Measurements from ENCODE around the gene WASHC1. TPM values are rescaled to one million over a fixed set of nuclear protein-coding genes. Genes with fewer than 3 reads are reported as not detected.
"Not testable (repeated sequence)": the region's sequence is repeated elsewhere in the genome, so short reads cannot be mapped to it uniquely, and the experiment has no call there.

The WASHC1 gene
- polyA plus RNA-seq, result 10 to 100 TPM; 11.4 to 18.9 TPM

DNA sequence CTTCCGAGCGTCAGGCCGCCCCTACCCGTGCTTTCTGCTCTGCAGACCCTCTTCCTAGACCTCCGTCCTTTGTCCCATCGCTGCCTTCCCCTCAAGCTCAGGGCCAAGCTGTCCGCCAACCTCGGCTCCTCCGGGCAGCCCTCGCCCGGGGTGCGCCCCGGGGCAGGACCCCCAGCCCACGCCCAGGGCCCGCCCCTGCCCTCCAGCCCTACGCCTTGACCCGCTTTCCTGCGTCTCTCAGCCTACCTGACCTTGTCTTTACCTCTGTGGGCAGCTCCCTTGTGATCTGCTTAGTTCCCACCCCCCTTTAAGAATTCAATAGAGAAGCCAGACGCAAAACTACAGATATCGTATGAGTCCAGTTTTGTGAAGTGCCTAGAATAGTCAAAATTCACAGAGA is at the start of gene WASHC1:
Gene WASHC1, minus strand, starts transcription at position 101 of the 400 bp plus-strand sequence. CDS start 4,457 bp downstream, outside the sequence.
- not testable (repeated sequence) for H3K9me3 ChIP-seq (ENCODE audit: control insufficient read depth in 2 of 2, insufficient read depth in 1 of 2, low read depth in 1 of 2, low read length in 1 of 2); H3K36me3 ChIP-seq (ENCODE audit: control insufficient read depth in 2 of 2, insufficient read depth in 2 of 2, low read length in 1 of 2); H3K27ac ChIP-seq (ENCODE audit: low read depth in 2 of 2, low read length in 1 of 2); H3K27me3 ChIP-seq (ENCODE audit: control insufficient read depth in 1 of 2, insufficient read depth in 2 of 2, low read length in 2 of 2); H3K4me1 ChIP-seq (ENCODE audit: control insufficient read depth in 2 of 2, insufficient read depth in 2 of 2, low read length in 1 of 2)
- peak within 1 kb of the TSS; percentile 49 to 52 for H3K4me3 ChIP-seq (ENCODE audit: low read depth in 1 of 2, low read length in 2 of 2)
- WGBS, 2 donors, result 0% methylated on average over 2 of the region's 20 CpGs; no CpG with 5 or more reads in 1 of the 2 donors

- 59 to 74% methylated on average over 3 of the region's 3 CpGs for WGBS, 2 donors
- not testable (repeated sequence) for H3K4me3 ChIP-seq (ENCODE audit: low read depth in 1 of 2, low read length in 2 of 2); H3K36me3 ChIP-seq (ENCODE audit: control insufficient read depth in 2 of 2, insufficient read depth in 2 of 2, low read length in 1 of 2); H3K27ac ChIP-seq (ENCODE audit: low read depth in 2 of 2, low read length in 1 of 2); H3K4me1 ChIP-seq (ENCODE audit: control insufficient read depth in 2 of 2, insufficient read depth in 2 of 2, low read length in 1 of 2); H3K9me3 ChIP-seq (ENCODE audit: control insufficient read depth in 2 of 2, insufficient read depth in 1 of 2, low read depth in 1 of 2, low read length in 1 of 2); H3K27me3 ChIP-seq (ENCODE audit: control insufficient read depth in 1 of 2, insufficient read depth in 2 of 2, low read length in 2 of 2)
These were observed 49.1 kb upstream of the WASHC1 start for GRCh38 chr9:78333-78732.

DNA sequence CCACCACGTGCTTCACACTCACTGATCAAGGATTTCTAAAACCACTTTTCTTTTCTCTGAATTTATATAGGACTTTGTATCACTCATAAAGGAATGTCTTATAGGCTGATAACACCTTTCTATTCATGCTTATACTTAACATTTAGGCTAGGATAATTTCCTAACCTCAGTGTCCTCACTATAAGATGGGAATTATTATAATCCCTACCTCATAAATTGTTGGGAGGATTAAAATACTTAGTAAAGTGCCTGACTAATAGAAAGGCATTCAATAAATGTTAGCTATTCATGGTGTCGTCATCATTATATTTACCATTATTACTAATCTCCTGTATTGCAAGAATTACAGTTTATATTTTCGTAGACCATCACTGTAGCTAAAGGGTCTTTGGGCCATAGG is 47.1 kb upstream of the WASHC1 start:
- not testable (repeated sequence) for H3K4me1 ChIP-seq (ENCODE audit: control insufficient read depth in 2 of 2, insufficient read depth in 2 of 2, low read length in 1 of 2); H3K27me3 ChIP-seq (ENCODE audit: control insufficient read depth in 1 of 2, insufficient read depth in 2 of 2, low read length in 2 of 2); H3K27ac ChIP-seq (ENCODE audit: low read depth in 2 of 2, low read length in 1 of 2); H3K9me3 ChIP-seq (ENCODE audit: control insufficient read depth in 2 of 2, insufficient read depth in 1 of 2, low read depth in 1 of 2, low read length in 1 of 2); H3K4me3 ChIP-seq (ENCODE audit: low read depth in 1 of 2, low read length in 2 of 2); H3K36me3 ChIP-seq (ENCODE audit: control insufficient read depth in 2 of 2, insufficient read depth in 2 of 2, low read length in 1 of 2)
- WGBS, 2 donors, result 70 to 77% methylated on average over 3 of the region's 3 CpGs

DNA sequence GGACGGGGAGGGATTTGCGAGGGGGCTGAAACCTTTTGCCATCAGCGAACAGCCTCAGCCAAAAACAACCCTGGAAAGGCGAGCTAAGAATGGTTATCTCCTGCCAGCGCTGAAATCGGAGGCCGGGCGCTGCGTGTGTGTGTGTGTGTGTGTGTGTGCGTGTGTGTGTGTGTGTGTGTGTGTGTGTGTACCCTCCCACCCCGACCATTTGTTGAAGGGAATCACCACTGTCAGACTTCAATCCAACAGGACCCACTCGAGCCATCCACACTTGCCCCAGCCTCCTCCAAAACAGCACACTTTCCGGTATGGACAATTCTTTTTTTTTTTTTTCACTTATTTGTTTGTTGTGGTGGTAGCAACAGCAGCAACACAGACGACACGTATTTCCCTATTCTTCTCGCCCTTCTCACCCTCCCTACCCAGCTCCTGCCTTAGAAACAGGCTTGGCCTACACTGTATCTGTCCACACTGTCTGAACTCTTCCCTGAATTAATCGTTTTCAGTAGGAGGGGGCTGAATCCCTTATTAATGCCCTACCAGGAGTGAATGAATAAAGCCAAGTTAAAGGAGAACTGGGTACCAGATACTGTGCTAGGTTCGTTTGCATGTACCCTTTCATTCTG is 44.8 kb upstream of the WASHC1 start:
- H3K27ac ChIP-seq (ENCODE audit: low read depth in 2 of 2, low read length in 1 of 2); H3K27me3 ChIP-seq (ENCODE audit: control insufficient read depth in 1 of 2, insufficient read depth in 2 of 2, low read length in 2 of 2); H3K36me3 ChIP-seq (ENCODE audit: control insufficient read depth in 2 of 2, insufficient read depth in 2 of 2, low read length in 1 of 2); H3K9me3 ChIP-seq (ENCODE audit: control insufficient read depth in 2 of 2, insufficient read depth in 1 of 2, low read depth in 1 of 2, low read length in 1 of 2); H3K4me1 ChIP-seq (ENCODE audit: control insufficient read depth in 2 of 2, insufficient read depth in 2 of 2, low read length in 1 of 2): not testable (repeated sequence)
- WGBS, 2 donors, result 15 to 19% methylated on average over 13 to 17 of the region's 18 CpGs
- H3K4me3 ChIP-seq (ENCODE audit: low read depth in 1 of 2, low read length in 2 of 2), result peak overlapping the region in 1 of 2 donors; percentile 58

GRCh38 chr9:73076-73899 is 44.0 kb upstream of the WASHC1 start:
- H3K27ac ChIP-seq (ENCODE audit: low read depth in 2 of 2, low read length in 1 of 2); H3K27me3 ChIP-seq (ENCODE audit: control insufficient read depth in 1 of 2, insufficient read depth in 2 of 2, low read length in 2 of 2); H3K9me3 ChIP-seq (ENCODE audit: control insufficient read depth in 2 of 2, insufficient read depth in 1 of 2, low read depth in 1 of 2, low read length in 1 of 2); H3K4me1 ChIP-seq (ENCODE audit: control insufficient read depth in 2 of 2, insufficient read depth in 2 of 2, low read length in 1 of 2); H3K36me3 ChIP-seq (ENCODE audit: control insufficient read depth in 2 of 2, insufficient read depth in 2 of 2, low read length in 1 of 2): not testable (repeated sequence)
- 1 to 2% methylated on average over 41 to 109 of the region's 109 CpGs for WGBS, 2 donors
- peak overlapping the region; percentile 35 to 58 for H3K4me3 ChIP-seq (ENCODE audit: low read depth in 1 of 2, low read length in 2 of 2)

DNA sequence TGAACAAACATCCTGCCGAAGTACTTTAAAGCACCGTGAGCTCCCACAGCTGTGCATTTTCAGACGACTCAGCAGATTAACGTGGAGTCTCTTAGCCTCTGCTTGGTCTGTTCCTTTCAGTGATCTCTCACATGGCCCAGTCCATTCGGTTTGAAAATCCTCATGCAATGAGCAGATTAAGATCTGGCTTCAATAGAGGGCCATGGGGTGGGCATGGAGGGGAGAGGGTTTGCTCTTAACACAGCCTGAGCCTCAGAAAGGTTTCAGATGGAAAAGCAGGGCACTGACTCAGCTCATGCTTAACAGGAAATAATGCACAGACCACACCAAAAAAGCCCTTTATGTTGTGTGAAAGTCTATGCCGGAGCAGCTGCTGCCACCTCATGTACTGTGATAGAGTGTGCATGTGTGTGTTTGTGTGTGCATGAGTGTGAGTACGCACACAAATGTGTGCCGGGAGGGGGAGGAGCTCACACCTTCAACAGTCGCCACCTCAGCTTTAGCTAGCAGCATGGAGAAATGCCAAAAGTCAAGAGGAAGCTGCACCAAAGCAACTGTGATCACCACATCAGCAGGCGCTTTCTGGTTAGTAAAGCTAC is 33.9 kb upstream of the WASHC1 start:
- not testable (repeated sequence) for H3K4me3 ChIP-seq (ENCODE audit: low read depth in 1 of 2, low read length in 2 of 2); H3K36me3 ChIP-seq (ENCODE audit: control insufficient read depth in 2 of 2, insufficient read depth in 2 of 2, low read length in 1 of 2); H3K9me3 ChIP-seq (ENCODE audit: control insufficient read depth in 2 of 2, insufficient read depth in 1 of 2, low read depth in 1 of 2, low read length in 1 of 2); H3K27me3 ChIP-seq (ENCODE audit: control insufficient read depth in 1 of 2, insufficient read depth in 2 of 2, low read length in 2 of 2); H3K27ac ChIP-seq (ENCODE audit: low read depth in 2 of 2, low read length in 1 of 2); H3K4me1 ChIP-seq (ENCODE audit: control insufficient read depth in 2 of 2, insufficient read depth in 2 of 2, low read length in 1 of 2)
- WGBS, 2 donors, result 11 to 12% methylated on average over 7 to 10 of the region's 10 CpGs

GRCh38 chr9:52678-53077 is 23.4 kb upstream of the WASHC1 start:
- H3K4me3 ChIP-seq (ENCODE audit: low read depth in 1 of 2, low read length in 2 of 2); H3K27me3 ChIP-seq (ENCODE audit: control insufficient read depth in 1 of 2, insufficient read depth in 2 of 2, low read length in 2 of 2); H3K27ac ChIP-seq (ENCODE audit: low read depth in 2 of 2, low read length in 1 of 2); H3K9me3 ChIP-seq (ENCODE audit: control insufficient read depth in 2 of 2, insufficient read depth in 1 of 2, low read depth in 1 of 2, low read length in 1 of 2); H3K36me3 ChIP-seq (ENCODE audit: control insufficient read depth in 2 of 2, insufficient read depth in 2 of 2, low read length in 1 of 2); H3K4me1 ChIP-seq (ENCODE audit: control insufficient read depth in 2 of 2, insufficient read depth in 2 of 2, low read length in 1 of 2): not testable (repeated sequence)
- 24 to 32% methylated on average over 2 of the region's 2 CpGs for WGBS, 2 donors

DNA sequence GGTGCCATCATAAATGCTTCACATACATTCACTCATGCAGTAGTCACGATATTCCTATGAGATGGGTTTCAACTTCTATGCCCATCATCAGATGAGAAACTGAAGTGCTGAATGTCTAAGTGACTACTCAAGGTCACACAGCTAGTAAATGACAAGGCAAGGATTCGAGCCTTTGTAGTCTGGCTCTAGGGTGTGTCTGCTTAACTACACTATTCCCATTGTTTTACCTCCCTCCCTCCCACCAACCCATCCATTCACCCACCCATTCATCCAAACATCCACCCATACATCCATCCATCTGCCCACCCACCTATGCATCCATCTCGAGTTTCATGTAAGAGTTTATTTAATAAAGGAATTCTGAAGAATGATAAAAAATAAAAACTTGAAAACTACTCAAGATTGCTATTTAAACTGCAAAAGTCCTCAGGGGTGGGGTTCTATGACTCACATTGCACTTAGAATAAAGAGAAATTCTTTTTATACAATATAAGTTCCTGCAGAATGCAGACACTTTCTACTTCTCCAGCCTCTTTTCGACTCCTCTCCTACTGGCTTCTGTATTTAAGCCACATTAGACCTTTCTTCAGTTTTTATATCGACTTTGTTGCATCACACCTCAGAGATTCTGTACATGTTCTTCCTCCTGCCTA is 19.1 kb upstream of the WASHC1 start:
- WGBS, 2 donors, result 55 to 56% methylated on average over 5 of the region's 5 CpGs

GRCh38 chr9:46639-47271 is 17.5 kb upstream of the WASHC1 start:
- H3K4me3 ChIP-seq (ENCODE audit: low read depth in 1 of 2, low read length in 2 of 2); H3K27me3 ChIP-seq (ENCODE audit: control insufficient read depth in 1 of 2, insufficient read depth in 2 of 2, low read length in 2 of 2); H3K9me3 ChIP-seq (ENCODE audit: control insufficient read depth in 2 of 2, insufficient read depth in 1 of 2, low read depth in 1 of 2, low read length in 1 of 2); H3K27ac ChIP-seq (ENCODE audit: low read depth in 2 of 2, low read length in 1 of 2); H3K4me1 ChIP-seq (ENCODE audit: control insufficient read depth in 2 of 2, insufficient read depth in 2 of 2, low read length in 1 of 2); H3K36me3 ChIP-seq (ENCODE audit: control insufficient read depth in 2 of 2, insufficient read depth in 2 of 2, low read length in 1 of 2): not testable (repeated sequence)
- 82 to 92% methylated on average over 11 of the region's 12 CpGs for whole genome bisulfite sequencing, 2 donors

More for the DNA sequence above, 19.1 kb upstream of the WASHC1 start:
- H3K36me3 ChIP-seq (ENCODE audit: control insufficient read depth in 2 of 2, insufficient read depth in 2 of 2, low read length in 1 of 2); H3K4me3 ChIP-seq (ENCODE audit: low read depth in 1 of 2, low read length in 2 of 2); H3K27me3 ChIP-seq (ENCODE audit: control insufficient read depth in 1 of 2, insufficient read depth in 2 of 2, low read length in 2 of 2); H3K4me1 ChIP-seq (ENCODE audit: control insufficient read depth in 2 of 2, insufficient read depth in 2 of 2, low read length in 1 of 2); H3K9me3 ChIP-seq (ENCODE audit: control insufficient read depth in 2 of 2, insufficient read depth in 1 of 2, low read depth in 1 of 2, low read length in 1 of 2); H3K27ac ChIP-seq (ENCODE audit: low read depth in 2 of 2, low read length in 1 of 2): not testable (repeated sequence)

Measured in esophagus (tissue), 2 donors.